Right lobe of liver (tissue), 4 donors: ENCODE measurements around the gene IRF4.

ENCODE experiments used
- POLR2A ChIP-seq: fragments of 450-650 bp; IDR thresholded peaks from one replicate; pipeline ENCODE4 v1.6.1; 2017; ENCODE audit warnings: antibody characterized with exemption, mild to moderate bottlenecking
- TF ChIP-seq, protein P1 (sequence below), 4 donors: fragments of 200-600 bp in 3 of 4; fragments of 450-650 bp in 1 of 4; IDR thresholded peaks; one replicate each; pipeline versions ENCODE4 v1.5.1 to v1.8.0; 2016 to 2022; ENCODE audit warnings: antibody characterized with exemption in 4 of 4, mild to moderate bottlenecking in 2 of 4
- donor health status: DM: no; HTN: no; CAD: no.
- donor health status: DM: no; HTN: no; CAD: no.
- donor health status: DM: no; HTN: yes; CAD: no.

DNA sequence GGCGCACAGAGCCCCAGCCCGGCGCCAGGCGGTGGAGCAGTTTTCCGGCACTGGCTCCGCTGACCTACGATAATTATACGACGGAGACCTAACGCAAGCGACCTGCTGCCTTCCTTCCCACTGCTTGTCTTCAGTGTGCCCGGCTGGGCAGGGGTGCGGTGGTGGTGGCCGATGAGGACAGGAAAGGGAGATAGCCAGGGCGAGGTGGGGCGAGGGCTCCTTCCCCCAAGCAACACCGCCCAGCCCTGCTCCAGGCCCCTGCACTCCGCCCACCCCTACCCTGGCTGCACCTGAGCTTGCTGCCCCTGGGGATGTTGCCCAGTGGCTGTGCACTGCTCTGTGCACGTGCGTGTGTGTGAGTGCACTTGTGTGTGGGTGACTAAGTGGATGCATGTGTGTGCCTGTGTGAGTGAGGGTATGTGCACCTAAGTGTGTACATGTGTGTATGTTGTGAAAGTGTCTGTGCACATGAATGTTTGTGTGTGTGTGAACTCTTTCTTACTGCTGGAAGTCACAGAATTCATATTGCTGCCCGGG, 42.6 kb upstream of the IRF4 start:
- TF ChIP-seq, protein P1, sequence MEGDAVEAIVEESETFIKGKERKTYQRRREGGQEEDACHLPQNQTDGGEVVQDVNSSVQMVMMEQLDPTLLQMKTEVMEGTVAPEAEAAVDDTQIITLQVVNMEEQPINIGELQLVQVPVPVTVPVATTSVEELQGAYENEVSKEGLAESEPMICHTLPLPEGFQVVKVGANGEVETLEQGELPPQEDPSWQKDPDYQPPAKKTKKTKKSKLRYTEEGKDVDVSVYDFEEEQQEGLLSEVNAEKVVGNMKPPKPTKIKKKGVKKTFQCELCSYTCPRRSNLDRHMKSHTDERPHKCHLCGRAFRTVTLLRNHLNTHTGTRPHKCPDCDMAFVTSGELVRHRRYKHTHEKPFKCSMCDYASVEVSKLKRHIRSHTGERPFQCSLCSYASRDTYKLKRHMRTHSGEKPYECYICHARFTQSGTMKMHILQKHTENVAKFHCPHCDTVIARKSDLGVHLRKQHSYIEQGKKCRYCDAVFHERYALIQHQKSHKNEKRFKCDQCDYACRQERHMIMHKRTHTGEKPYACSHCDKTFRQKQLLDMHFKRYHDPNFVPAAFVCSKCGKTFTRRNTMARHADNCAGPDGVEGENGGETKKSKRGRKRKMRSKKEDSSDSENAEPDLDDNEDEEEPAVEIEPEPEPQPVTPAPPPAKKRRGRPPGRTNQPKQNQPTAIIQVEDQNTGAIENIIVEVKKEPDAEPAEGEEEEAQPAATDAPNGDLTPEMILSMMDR (IDR thresholded peaks at IDR 0.05) = no peak
- TF ChIP-seq POLR2A = no peak
